Hepatocyte (in vitro differentiated cells): ENCODE data around the gene PIAS1.

Experiments used
- CTCF ChIP-seq: fragments of 200-600 bp; sonication (generic); IDR thresholded peaks from 2 replicates; pipeline ENCODE4 v1.5.1; 2016; ENCODE audit warnings: antibody characterized with exemption, mild to moderate bottlenecking; ENCODE audit not compliant: poor library complexity
- EZH2phosphoT487 ChIP-seq: fragments of 200-600 bp; sonication (generic); IDR thresholded peaks from one replicate; pipeline ENCODE4 v1.6.1; 2018; ENCODE audit warnings: antibody characterized with exemption, mild to moderate bottlenecking, low read depth, moderate library complexity; ENCODE audit not compliant: unreplicated experiment, severe bottlenecking

DNA sequence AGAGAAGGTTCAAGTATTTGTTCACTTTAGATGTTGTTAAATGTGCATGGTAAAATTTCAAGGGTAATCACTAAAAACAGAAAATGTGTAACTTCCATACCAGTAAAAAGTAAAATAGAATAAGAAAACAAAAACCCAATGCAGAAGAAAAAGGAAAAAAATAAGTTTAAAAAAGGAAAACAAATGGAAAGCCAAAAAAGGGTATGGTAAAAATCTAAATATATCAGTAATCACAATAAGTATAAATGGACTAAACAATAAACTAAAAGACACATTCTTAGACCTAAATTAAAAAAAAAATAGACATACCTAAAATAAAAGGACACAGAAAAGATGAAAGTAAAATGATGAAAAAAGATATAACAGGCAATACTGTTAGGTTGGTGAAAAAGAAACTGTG is 184.9 kb downstream of the PIAS1 start:
- no peak for TF ChIP-seq CTCF
- TF ChIP-seq EZH2phosphoT487 = no peak
